Activated T-cell treated with anti-CD3 and anti-CD28 coated beads, Interleukin-2, amount 50 U/mL, for 4 hours (primary cell): ENCODE measurements around the gene RAD51B. TPM values are rescaled to one million over a fixed set of nuclear protein-coding genes. Genes with fewer than 3 reads are reported as not detected.
A peak's percentile ranks its signal among the peaks of the same experiment; 100 is the strongest.

Experiments
- ATAC-seq, 2 donors: fragments of 200-7000 bp; cut with Tn5 transposase; one replicate each; pipeline ENCODE4 v1.10.0; 2021
- DNase-seq: peaks from one replicate; pipeline ENCODE4 v3.0.0-alpha.2; 2020
- H3K27me3 Mint-ChIP-seq: one replicate; pipeline ENCODE4 v1.8.0; 2021; ENCODE audit warnings: low read depth, mixed read lengths
- H3K36me3 Mint-ChIP-seq: one replicate; pipeline ENCODE4 v1.8.0; 2022; ENCODE audit warnings: mixed read lengths; ENCODE audit not compliant: insufficient read depth
- H3K4me1 Mint-ChIP-seq: one replicate; pipeline ENCODE4 v1.8.0; 2021; ENCODE audit warnings: low read depth, mixed read lengths
- H3K4me3 Mint-ChIP-seq: one replicate; pipeline ENCODE4 v1.8.0; 2021; ENCODE audit warnings: mild to moderate bottlenecking, moderate library complexity, mixed read lengths
- H3K9me3 Mint-ChIP-seq: one replicate; pipeline ENCODE4 v1.8.0; 2021; ENCODE audit warnings: mixed read lengths
- total RNA-seq, 3 donors: library from RNA; stranded (reverse); gene quantifications; one replicate each; pipeline ENCODE4 v1.2.1, GENCODE V29; 2021

RAD51B gene
- total RNA-seq, 3 donors from 2014 or later = 10.6 to 16.1 (median 14.2) TPM

DNA sequence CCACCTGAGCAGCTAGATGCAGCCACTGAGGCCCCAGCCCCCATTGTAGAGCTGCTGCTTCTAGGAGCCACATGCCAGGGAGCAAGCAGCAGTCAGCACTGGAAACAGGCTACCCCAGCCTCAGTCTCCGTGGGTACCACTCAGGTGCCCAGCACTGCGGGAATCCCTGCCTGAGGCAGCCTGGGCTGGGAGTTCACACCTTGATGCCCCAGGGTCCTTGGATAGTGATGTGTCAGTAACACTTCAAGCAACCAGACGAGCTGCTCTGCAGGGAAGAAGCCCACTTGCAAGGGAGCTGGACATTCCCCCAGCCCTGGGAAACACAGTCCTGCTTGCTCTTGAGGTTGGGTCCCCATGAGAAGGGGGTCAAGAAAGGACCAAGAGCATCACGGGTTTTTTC lies 882.6 kb downstream of the RAD51B start:
- no peak for DNase-seq
- Mint-ChIP-seq H3K27me3 (no peaks in the 10 kb centered on the region), H3K4me1 (peaks cover 7% of the 10 kb centered on the region), H3K9me3 (peaks cover 3% of the 10 kb centered on the region), H3K36me3 (no peaks in the 10 kb centered on the region), H3K4me3 (no peak overlapping the region)
- ATAC-seq = no peak

DNA sequence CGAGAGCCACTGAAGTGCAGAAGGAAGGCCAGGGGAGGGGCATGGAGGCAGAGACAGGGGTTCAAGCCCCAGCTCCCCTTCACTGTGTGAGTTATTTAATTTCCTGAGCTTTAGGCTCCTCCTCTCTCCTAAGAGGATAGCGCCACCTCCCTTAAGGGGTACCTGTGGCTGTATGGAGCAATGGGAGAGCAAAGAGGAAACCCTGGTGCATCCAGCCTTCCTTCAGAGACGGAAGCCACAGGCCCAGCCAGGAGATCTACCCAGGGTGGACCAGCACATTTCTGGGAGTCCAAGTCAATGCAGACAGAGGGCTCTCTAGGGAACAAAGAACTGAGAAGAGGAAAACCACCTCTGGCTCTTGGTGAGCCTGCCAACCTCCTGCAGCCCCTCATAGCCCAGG lies 883.0 kb downstream of the RAD51B start:
- ATAC-seq (no peak), DNase-seq (no peak)
- Mint-ChIP-seq H3K36me3 (no peaks in the 10 kb centered on the region), H3K4me1 (peaks cover 7% of the 10 kb centered on the region), H3K27me3 (no peaks in the 10 kb centered on the region), H3K9me3 (peaks cover 3% of the 10 kb centered on the region), H3K4me3 (no peak overlapping the region)

DNA sequence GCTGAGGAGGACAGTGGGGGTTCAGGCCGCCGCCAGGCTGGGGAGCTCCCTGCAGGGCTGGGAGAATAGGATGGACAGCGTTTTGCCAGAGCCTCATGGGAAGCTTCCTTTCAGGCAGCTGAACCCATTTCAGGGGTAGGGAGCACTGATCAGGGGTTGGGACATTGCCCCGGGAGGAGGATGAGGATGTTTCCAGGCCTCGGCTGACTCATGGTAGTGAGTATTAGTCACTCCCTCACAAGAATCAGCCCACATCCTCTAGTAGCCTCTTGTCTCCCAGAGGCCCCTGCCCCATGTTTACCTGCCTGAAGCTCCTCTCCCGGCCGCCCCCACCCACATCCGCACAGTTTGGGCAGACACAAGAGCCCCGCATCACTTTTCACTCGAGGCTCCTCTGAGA lies 883.5 kb downstream of the RAD51B start:
- Mint-ChIP-seq H3K27me3 (no peaks in the 10 kb centered on the region), H3K36me3 (no peaks in the 10 kb centered on the region), H3K4me1 (peaks cover 7% of the 10 kb centered on the region), H3K4me3 (no peak overlapping the region), H3K9me3 (peaks cover 3% of the 10 kb centered on the region)
- ATAC-seq (peak; percentile 71 to 84), DNase-seq (no peak)

DNA sequence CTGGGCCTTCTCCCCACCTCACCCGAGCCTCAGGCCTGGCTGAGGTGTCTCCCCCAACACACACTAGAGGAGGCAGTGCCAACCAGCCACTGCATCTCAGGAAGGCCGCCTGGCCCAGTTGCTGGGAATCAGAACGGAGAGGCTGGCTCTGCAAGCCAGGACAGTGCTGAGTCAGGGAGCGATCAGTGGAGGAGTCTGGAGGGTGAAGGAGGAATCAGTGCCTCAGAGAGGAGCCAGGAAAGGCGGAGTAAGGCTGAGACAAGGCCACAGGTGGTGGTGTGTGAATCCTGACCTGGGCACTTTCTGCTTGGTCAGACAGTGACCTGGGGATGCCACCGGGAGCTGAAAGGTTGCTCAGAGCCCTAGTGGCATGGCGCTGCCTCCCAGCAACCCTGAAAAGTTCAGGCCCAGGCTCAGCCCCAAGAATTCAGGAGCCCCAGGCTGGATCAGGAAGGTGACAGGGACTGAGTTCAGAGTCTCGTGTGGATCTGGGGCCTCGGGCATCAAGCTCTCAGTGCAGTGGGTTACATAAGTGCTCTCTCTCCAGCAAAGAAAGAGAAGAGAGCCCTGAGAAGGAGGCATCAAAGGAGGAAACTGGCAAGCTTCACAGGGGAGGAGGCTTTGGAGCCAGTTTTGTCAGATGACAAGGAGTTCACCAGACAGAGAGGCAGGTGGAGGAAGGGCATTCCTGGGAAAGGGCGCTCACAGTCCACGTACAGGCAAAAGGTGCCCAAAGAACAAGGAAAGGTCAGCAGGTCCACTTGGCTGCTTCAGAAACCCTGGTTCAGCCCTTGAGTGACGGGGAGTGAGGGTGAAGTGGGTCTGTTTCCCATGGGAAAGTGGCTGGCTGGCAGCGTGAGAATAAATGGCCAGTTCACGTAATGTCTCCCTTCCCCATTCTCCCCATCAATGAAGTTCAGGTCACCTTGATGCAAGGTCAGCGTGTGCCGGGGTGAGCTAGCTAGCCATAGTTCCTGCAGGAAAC lies 885.4 kb downstream of the RAD51B start:
- Mint-ChIP-seq H3K36me3 (no peaks in the 10 kb centered on the region), H3K4me3 (no peak overlapping the region), H3K9me3 (peaks cover 1% of the 10 kb centered on the region), H3K27me3 (no peaks in the 10 kb centered on the region), H3K4me1 (peaks cover 7% of the 10 kb centered on the region)
- DNase-seq (no peak), ATAC-seq (no peak)

DNA sequence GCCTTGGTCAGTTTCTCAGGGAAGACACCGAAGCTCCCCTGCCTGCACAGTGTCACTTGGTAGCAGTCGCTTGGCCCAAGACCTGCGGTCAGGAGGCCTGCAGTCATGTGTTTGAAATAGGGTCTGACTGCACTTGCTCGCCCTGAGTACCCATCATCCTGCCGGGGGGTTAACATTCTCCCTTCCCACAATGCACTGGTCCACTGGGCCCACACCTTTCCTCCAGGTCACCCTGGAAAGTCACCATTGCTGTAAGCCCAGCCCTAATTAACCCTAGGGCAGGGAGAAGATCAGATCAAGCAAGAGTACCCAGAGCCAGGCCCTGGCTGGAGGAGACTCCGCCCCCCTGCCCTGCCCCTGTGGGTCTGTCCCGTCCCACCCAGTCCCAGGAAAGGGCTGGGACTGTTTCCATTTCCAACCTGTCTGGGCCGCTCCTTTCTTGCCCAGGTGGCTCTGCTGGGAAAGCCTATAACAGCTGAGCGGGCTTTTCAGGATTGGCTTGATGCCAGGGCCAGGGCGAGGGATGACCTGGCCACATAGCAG lies 886.2 kb downstream of the RAD51B start:
- Mint-ChIP-seq H3K9me3 (no peaks in the 10 kb centered on the region), H3K4me3 (no peak overlapping the region), H3K4me1 (peaks cover 7% of the 10 kb centered on the region), H3K27me3 (no peaks in the 10 kb centered on the region), H3K36me3 (no peaks in the 10 kb centered on the region)
- DNase-seq (no peak), ATAC-seq (no peak)

DNA sequence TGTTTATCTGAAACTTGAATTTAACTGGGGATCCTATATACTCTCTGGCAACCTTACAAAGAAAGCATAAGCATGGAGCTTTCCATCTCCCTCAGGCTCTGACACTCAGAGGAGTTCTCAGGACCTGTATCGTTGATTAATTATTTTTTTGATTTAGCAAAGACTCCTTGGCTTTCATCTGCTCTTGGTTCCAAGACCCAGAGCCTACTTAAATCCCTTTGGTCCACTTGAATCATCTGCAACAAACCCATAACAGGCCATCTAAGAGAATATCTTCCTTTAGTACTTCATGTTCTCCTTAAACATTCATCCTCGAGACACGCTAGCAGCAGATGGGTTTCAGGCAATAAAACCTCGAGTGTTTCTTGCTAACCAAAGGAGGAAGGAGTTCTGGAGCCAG lies 887.9 kb downstream of the RAD51B start:
- Mint-ChIP-seq H3K4me1 (peaks cover 22% of the 10 kb centered on the region), H3K36me3 (no peaks in the 10 kb centered on the region), H3K9me3 (no peaks in the 10 kb centered on the region), H3K4me3 (no peak overlapping the region), H3K27me3 (no peaks in the 10 kb centered on the region)
- ATAC-seq (no peak), DNase-seq (no peak)

DNA sequence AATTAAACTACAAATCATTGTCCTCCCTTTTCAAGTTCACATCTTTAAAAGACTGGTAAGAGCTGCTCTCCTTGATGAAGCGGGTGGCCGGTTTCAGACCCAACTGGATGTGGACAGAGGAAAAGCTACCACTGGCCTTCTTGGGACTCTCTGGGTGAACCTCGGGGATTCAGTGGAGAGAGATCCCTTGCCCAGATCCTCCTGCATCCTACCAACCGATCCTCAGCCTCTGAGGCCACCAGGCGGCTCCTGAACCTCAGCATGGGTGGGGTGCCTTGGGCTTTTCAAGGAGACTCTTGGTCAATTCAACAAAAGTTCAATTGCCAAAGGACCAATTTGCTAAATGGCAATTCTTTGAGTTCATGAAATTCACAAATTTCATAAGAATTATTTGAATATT lies 888.8 kb downstream of the RAD51B start:
- no peaks in the 10 kb centered on the region for H3K9me3 Mint-ChIP-seq
- H3K4me3 Mint-ChIP-seq = no peak overlapping the region
- ATAC-seq (no peak), DNase-seq (no peak)
- peaks cover 26% of the 10 kb centered on the region for H3K4me1 Mint-ChIP-seq
- no peaks in the 10 kb centered on the region for H3K36me3 Mint-ChIP-seq
- H3K27me3 Mint-ChIP-seq = no peaks in the 10 kb centered on the region

DNA sequence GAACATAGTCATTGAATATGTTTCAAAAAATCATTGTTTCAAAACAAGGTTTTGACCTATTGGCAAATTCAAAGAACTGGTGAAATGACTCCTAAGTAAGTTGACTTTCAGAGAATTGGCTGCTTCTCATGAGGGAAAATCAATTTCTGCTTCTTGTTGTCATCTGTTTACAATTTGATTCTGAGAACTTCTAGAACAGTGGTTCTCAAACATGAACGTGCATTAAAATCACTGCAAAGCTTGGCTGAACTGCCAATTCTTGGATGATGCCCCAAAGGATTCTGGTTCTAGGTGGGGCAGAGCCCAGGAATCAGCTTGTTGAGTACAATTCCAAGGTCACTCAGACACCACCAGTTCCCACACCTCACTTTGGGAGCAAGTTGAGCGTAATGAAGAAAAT lies 889.4 kb downstream of the RAD51B start:
- DNase-seq (no peak), ATAC-seq (no peak)
- H3K9me3 Mint-ChIP-seq = no peaks in the 10 kb centered on the region
- no peaks in the 10 kb centered on the region for H3K27me3 Mint-ChIP-seq
- no peak overlapping the region for H3K4me3 Mint-ChIP-seq
- H3K4me1 Mint-ChIP-seq = peaks cover 31% of the 10 kb centered on the region
- no peaks in the 10 kb centered on the region for H3K36me3 Mint-ChIP-seq

DNA sequence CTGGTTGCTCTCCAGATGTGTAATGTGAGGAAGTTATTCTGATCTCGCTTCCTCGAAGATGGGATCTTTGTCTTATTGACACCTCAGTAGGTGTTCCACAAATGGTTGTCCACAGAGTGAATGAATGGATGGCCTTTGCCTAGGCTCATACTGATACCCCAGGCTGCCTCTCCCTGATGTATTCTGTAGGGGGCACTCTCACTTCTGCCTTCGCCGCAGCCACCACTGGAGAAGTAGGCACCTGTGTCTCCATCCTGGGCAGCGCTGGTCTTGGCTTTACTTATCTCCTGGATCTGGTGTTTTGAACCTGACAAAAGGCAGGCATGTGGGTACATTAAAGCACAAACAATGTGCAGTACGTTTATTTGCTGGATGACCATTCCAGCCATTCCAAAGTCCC lies 891.2 kb downstream of the RAD51B start:
- ATAC-seq (no peak), DNase-seq (no peak)
- Mint-ChIP-seq H3K27me3 (no peaks in the 10 kb centered on the region), H3K4me1 (peaks cover 43% of the 10 kb centered on the region), H3K36me3 (no peaks in the 10 kb centered on the region), H3K9me3 (no peaks in the 10 kb centered on the region), H3K4me3 (no peak overlapping the region)

DNA sequence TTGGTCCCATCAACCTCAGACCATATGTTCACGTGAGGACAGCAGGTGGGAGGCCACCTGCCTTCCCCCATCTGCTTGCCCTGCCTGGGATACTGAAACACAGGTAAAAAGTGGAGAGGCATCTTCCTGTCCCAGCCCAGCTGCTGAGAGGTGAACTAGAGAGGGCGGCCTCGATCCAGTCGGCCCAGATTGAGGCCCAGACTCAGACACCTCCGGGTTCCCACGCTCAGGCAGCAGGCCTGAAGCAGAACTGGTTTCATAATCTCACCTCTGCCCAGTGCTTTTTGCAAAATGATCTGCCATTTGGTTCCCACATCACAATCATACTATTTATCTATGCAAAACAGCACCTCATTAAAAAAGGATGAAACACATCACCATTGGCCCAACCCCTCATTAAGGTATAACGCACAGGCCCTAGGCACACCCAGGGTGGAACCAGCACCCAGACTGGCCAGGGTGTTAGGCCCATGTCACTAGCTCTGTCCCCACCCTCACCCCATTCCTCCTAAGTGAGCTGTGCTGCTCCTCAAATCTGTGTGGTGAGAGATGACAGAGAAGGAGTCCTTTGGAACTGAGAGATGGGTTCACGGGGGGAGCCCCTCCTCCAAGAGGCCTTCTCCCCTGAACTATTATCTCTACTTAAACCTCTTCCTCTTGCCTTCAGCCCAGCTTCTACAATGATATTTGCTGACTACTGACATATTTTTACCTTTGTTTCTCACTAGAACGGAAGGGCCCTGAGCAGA lies 892.2 kb downstream of the RAD51B start:
- DNase-seq = no peak
- peak; percentile 35 to 37 for ATAC-seq
- Mint-ChIP-seq H3K9me3 (no peaks in the 10 kb centered on the region), H3K4me1 (peaks cover 45% of the 10 kb centered on the region), H3K36me3 (no peaks in the 10 kb centered on the region), H3K4me3 (no peak overlapping the region), H3K27me3 (no peaks in the 10 kb centered on the region)

DNA sequence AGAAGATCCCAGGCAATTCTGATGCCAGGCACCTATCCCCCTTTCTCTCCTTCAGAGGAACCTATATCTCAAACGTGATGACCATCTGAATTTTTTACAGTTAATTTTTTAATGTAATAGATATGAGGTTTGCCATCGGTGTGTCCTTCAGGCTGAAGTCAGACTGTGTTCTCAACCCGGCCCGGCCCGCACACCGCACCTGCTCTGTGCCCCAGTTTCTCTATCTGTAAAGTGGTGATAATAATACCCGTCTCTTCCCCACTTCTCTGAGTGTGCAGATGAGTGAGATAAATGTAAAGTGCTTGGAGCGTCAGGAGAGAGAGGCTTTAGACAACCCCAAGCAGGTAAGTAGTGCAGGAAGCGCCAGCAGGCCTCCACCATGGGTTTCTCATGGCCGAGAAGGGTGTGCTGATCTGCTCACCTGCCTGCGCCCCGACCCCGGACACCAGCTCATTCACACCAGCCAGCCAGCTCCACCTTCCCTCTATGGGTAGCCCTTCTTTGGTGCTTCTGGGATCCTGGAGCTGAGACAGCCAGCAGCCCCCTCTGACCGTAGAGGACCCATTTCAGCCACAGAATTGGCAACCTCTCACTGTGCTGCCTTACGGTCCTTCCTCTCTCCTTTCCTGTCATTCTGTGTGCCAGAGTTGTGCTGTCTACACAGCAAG lies 893.3 kb downstream of the RAD51B start:
- no peak overlapping the region for H3K4me3 Mint-ChIP-seq
- ATAC-seq (no peak), DNase-seq (no peak)
- H3K27me3 Mint-ChIP-seq = no peaks in the 10 kb centered on the region
- H3K4me1 Mint-ChIP-seq = peaks cover 45% of the 10 kb centered on the region
- H3K36me3 Mint-ChIP-seq = no peaks in the 10 kb centered on the region
- no peaks in the 10 kb centered on the region for H3K9me3 Mint-ChIP-seq

DNA sequence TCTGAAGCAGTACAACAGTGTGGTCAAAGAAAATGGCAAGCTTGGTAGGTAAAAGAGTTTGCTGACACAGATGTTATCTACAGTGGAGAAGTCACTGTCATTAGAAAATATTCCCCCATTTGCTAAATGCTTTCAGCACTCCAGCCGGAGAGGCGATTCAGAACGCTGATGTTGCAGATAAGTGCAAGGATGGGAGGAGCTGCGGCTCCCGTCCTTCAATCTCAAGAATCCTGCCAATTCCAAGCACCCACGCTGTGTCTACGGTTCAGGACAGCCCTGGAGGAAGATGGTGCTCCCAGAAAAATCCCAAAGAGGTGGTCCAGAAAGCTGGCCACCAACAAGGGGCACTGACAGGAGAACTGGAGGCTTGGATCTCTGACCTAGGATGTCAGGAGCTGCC lies 894.2 kb downstream of the RAD51B start:
- Mint-ChIP-seq H3K9me3 (no peaks in the 10 kb centered on the region), H3K4me3 (no peak overlapping the region), H3K36me3 (no peaks in the 10 kb centered on the region), H3K27me3 (no peaks in the 10 kb centered on the region), H3K4me1 (peaks cover 48% of the 10 kb centered on the region)
- DNase-seq (no peak), ATAC-seq (no peak)

DNA sequence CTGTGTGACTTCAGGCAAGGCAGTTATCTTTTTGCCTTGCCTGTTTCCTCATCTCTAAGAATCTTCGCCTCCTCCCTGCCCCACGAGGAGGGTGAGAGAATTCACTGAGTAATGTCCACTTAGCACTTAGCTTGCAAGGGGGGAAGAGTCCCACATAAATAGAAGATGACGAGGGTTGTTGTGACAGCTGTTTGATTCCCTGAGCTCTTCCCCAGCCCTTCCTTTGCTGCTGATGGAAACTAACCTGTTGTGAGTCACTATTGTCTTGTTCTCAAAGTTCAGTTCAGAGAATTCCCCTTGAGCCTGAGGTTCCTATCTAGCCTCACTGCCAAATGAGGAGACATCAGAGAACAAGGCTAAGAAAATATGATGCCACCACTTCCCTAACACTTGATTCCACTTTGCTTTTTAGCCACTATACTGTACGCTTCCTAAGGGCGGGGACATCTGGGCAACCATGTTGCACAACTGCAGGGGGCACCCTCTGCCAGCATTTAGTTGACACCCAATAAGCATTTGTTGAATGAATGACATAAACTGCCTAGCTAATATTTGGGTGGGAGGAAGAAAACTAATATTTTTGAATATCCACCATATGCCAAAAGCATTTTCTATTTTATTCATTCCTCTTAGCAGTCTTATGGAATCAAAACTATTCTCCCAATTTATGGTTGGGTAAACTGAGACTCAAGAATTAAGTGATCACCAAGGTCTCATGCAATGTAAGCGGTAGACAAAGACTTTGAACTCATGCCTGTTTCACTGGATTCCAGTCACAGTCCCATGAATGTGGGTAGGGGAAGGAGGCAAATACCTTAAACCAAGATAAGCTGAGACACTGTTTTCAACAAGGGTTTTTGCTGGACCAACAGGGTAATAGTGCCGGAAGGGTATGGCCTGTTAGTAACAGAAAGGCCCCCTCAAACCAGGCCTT lies 895.7 kb downstream of the RAD51B start:
- H3K27me3 Mint-ChIP-seq = no peaks in the 10 kb centered on the region
- peaks cover 8% of the 10 kb centered on the region for H3K9me3 Mint-ChIP-seq
- no peak overlapping the region for H3K4me3 Mint-ChIP-seq
- ATAC-seq = peak; percentile 64
- peaks cover 2% of the 10 kb centered on the region for H3K36me3 Mint-ChIP-seq
- peaks cover 60% of the 10 kb centered on the region for H3K4me1 Mint-ChIP-seq
- DNase-seq = no peak
